Endothelial cell (in vitro differentiated cells): Measurements from ENCODE around the gene TMEM88. TPM values are rescaled to one million over a fixed set of nuclear protein-coding genes. Genes with fewer than 3 reads are reported as not detected.

Experiments used
- DNase-seq: peaks from one replicate; pipeline ENCODE4 v3.0.0; 2021; ENCODE audit warnings: low spot score
- H3K27ac Mint-ChIP-seq: one replicate; pipeline ENCODE4 v1.8.0; 2021; ENCODE audit warnings: mixed read lengths, inconsistent platforms; ENCODE audit not compliant: unreplicated experiment
- H3K27me3 Mint-ChIP-seq: one replicate; pipeline ENCODE4 v1.8.0; 2021; ENCODE audit warnings: mild to moderate bottlenecking, moderate library complexity, mixed read lengths, inconsistent platforms; ENCODE audit not compliant: unreplicated experiment
- H3K36me3 Mint-ChIP-seq: one replicate; pipeline ENCODE4 v1.8.0; 2021; ENCODE audit warnings: mild to moderate bottlenecking, low read depth, mixed read lengths, inconsistent platforms; ENCODE audit not compliant: unreplicated experiment
- H3K4me1 Mint-ChIP-seq: one replicate; pipeline ENCODE4 v1.8.0; 2021; ENCODE audit warnings: mild to moderate bottlenecking, mixed read lengths, inconsistent platforms; ENCODE audit not compliant: unreplicated experiment
- H3K4me3 Mint-ChIP-seq: one replicate; pipeline ENCODE4 v1.8.0; 2021; ENCODE audit warnings: mild to moderate bottlenecking, mixed read lengths, inconsistent platforms; ENCODE audit not compliant: unreplicated experiment
- H3K9me3 Mint-ChIP-seq: one replicate; pipeline ENCODE4 v1.8.0; 2021; ENCODE audit warnings: mixed read lengths, inconsistent platforms; ENCODE audit not compliant: unreplicated experiment
- total RNA-seq: library from RNA; stranded (reverse); fragmentation: NEBNext Ultra II Directional; extraction: Animal tissue kit (Norgen Biotek cat#: 25700); gene quantifications from one replicate; pipeline ENCODE4 v1.2.1, GENCODE V29; 2021; ENCODE audit not compliant: unreplicated experiment
- TF ChIP-seq, protein P1 (sequence below): fragments of 200-600 bp; sonication (generic); IDR thresholded peaks from one replicate; pipeline ENCODE4 v1.5.0; 2021; ENCODE audit warnings: antibody characterized with exemption; ENCODE audit not compliant: unreplicated experiment

TMEM88 gene
- total RNA-seq, 1 donor from 2014 or later, result 13.6 TPM

DNA sequence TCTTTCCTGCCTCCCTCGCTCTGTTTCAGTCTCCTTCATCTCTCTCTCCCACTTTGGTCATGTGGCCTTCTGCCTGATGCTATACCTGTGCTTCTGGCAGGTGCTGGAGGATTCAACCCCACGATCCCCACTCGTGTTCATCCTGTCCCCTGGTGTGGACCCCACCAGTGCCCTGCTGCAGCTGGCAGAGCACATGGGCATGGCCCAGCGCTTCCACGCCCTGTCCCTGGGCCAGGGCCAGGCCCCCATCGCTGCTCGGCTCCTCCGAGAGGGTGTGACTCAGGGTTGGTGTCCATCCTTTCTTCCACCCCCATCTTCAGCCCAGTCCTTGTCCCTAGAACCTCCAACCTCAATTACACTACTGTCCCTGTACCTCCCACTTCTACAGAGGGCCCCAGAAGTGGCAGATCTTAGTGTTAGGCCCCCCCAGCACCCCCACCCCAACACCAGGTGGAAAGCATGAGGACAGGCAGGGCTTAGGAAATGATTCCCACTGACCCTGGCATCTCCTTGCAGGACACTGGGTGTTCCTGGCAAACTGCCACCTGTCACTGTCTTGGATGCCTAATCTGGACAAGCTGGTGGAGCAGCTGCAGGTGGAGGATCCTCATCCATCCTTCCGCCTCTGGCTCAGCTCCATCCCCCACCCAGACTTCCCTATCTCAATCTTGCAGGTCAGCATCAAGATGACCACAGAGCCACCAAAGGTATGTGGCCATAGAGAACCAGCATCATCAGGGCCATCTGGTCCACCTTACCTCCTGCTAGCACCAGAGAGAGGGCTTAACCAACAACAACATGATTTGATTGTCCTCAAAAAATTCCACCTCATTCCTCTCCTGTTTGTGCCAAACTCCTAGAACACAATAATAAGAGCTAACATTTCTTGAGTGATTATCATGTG lies 30.6 kb upstream of the TMEM88 start:
- Mint-ChIP-seq H3K27ac (no peak overlapping the region), H3K9me3 (no peaks in the 10 kb centered on the region), H3K4me3 (no peak overlapping the region), H3K4me1 (peaks cover 13% of the 10 kb centered on the region), H3K27me3 (peaks cover 3% of the 10 kb centered on the region), H3K36me3 (no peaks in the 10 kb centered on the region)
- TF ChIP-seq, protein P1, sequence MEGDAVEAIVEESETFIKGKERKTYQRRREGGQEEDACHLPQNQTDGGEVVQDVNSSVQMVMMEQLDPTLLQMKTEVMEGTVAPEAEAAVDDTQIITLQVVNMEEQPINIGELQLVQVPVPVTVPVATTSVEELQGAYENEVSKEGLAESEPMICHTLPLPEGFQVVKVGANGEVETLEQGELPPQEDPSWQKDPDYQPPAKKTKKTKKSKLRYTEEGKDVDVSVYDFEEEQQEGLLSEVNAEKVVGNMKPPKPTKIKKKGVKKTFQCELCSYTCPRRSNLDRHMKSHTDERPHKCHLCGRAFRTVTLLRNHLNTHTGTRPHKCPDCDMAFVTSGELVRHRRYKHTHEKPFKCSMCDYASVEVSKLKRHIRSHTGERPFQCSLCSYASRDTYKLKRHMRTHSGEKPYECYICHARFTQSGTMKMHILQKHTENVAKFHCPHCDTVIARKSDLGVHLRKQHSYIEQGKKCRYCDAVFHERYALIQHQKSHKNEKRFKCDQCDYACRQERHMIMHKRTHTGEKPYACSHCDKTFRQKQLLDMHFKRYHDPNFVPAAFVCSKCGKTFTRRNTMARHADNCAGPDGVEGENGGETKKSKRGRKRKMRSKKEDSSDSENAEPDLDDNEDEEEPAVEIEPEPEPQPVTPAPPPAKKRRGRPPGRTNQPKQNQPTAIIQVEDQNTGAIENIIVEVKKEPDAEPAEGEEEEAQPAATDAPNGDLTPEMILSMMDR, result no peak
- DNase-seq, result no peak

DNA sequence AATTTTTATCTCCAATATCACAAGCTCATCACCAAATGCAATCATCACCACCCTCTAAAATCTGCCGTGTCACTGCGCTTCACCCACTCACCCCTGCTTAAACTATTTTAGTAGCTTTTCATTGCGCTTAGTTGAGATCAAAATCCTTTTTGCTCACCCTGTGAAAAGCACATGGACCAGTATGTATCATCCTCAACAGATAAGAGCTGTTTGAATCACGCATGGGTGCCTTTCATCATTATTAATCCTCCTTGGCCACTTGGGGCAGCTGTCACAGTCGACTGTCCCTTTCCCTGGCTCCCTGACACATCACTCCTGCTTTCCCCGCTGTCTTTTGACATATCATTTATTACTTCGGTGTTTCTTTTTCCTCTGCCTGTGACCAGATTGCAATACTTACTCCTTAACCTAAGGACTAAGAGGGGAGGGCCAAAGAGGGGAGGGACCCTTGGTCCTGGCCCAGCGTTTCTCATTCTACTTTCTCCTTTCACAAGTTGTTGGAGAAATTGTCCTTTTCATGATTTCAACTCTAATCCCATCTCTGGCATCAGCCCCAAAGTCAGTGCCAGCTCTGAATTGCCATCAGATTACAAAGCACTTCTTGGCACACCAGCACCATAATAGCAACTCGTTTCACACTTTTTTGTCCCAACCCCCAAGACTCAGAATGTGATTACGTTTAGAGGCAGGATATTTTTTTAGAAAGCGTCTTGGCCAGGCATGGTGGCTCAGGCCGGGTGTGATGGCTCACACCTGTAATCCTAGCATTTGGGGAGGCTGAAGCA lies 29.5 kb upstream of the TMEM88 start:
- no peak for DNase-seq
- H3K4me1 Mint-ChIP-seq, result peaks cover 13% of the 10 kb centered on the region
- H3K27ac Mint-ChIP-seq, result peak overlapping the region; percentile 1
- no peaks in the 10 kb centered on the region for H3K9me3 Mint-ChIP-seq
- H3K4me3 Mint-ChIP-seq, result peak overlapping the region; percentile 5
- peaks cover 3% of the 10 kb centered on the region for H3K27me3 Mint-ChIP-seq
- TF ChIP-seq, protein P1, result no peak
- no peaks in the 10 kb centered on the region for H3K36me3 Mint-ChIP-seq

DNA sequence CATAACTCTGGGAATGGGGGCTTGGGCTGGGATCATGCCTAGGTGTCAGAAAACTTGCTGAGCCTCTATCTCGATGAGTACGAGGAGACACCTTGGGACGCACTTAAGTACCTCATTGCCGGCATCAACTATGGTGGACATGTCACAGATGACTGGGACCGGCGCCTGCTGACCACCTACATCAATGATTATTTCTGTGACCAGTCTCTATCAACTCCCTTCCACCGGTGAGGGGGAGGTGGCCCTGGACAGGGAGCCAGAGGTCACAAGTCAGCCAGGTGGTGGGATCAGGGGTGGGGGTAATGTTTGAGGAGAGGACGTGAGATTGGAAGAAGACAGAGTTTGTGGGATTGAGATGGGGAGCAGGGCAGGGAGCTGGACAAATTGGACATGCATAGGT lies 24.2 kb upstream of the TMEM88 start:
- H3K27me3 Mint-ChIP-seq, result peaks cover 20% of the 10 kb centered on the region
- H3K27ac Mint-ChIP-seq, result no peak overlapping the region
- no peaks in the 10 kb centered on the region for H3K9me3 Mint-ChIP-seq
- DNase-seq, result no peak
- TF ChIP-seq, protein P1, result no peak
- H3K4me1 Mint-ChIP-seq, result peaks cover 11% of the 10 kb centered on the region
- H3K4me3 Mint-ChIP-seq, result no peak overlapping the region
- no peaks in the 10 kb centered on the region for H3K36me3 Mint-ChIP-seq

DNA sequence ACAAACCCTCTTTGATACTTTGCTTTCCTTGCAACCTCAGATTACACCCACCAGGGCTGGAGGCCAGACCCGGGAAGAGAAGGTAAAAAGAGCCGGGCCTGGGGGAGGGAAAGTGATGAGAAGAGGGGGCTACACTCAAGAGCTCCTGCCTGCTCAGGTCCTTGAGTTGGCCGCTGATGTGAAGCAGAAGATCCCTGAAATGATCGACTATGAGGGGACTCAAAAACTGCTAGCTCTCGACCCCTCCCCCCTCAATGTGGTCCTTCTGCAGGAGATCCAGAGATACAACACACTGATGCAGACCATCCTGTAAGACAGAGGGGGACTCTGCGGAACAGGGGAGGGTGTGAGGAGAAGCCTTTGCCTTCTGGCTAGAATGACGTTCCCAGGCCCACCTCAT lies 23.6 kb upstream of the TMEM88 start:
- no peaks in the 10 kb centered on the region for H3K36me3 Mint-ChIP-seq
- H3K27me3 Mint-ChIP-seq, result peaks cover 22% of the 10 kb centered on the region
- peaks cover 10% of the 10 kb centered on the region for H3K4me1 Mint-ChIP-seq
- H3K9me3 Mint-ChIP-seq, result no peaks in the 10 kb centered on the region
- TF ChIP-seq, protein P1, result no peak
- no peak overlapping the region for H3K4me3 Mint-ChIP-seq
- no peak for DNase-seq
- no peak overlapping the region for H3K27ac Mint-ChIP-seq

DNA sequence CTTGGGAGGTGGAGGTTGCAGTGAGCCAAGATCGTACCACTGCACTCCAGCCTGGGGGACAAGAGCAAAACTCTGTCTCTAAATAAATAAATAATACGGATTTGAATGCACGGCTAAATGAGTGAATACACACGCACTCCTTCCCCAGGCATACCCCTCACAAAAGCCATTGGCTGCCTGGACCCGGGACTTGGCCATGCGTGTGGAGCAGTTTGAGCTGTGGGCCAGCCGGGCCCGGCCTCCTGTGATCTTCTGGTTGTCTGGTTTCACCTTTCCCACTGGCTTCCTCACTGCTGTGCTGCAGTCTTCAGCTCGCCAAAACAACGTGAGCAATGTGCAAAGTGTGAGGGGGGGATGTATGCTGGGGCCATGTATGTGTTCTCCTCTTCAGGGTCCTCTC lies 22.4 kb upstream of the TMEM88 start:
- Mint-ChIP-seq H3K4me1 (peaks cover 19% of the 10 kb centered on the region), H3K4me3 (no peak overlapping the region), H3K27me3 (peaks cover 31% of the 10 kb centered on the region), H3K27ac (no peak overlapping the region), H3K36me3 (no peaks in the 10 kb centered on the region), H3K9me3 (no peaks in the 10 kb centered on the region)
- TF ChIP-seq, protein P1, result no peak
- DNase-seq, result no peak
